Stimulated activated CD8-positive, alpha-beta memory T cell treated with anti-CD3 and anti-CD28 coated beads, Interleukin-12 subunit alpha, Interleukin-12 subunit beta, amount 100 ng/mL, for 1 hour (primary cell): ENCODE measurements around the gene NADK2.
A peak's percentile ranks its signal among the peaks of the same experiment; 100 is the strongest.

Source experiments
- DNase-seq: peaks from one replicate; pipeline ENCODE4 v3.0.0-alpha.2; 2020; ENCODE audit warnings: low read depth

NADK2 gene

DNA sequence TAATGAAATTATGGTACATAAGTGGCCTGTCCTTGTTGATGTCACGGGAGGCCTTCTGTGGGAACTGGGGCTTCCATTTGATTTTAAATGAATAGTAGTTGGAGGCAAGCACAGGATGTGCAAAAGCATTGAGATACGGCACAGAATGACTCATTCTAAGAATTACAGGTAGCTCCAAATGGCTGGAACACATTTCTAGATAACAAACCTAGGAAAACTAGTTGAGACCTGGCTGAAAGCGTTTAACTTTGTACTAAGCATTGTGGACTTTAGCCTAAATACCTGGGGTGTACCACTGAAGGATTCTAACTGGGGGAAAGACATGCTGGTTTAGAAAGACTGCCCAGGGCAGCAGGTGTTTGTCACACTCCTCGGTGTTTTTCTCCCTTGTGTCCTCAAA, 80.4 kb downstream of the NADK2 start:
- DNase-seq = no peak

DNA sequence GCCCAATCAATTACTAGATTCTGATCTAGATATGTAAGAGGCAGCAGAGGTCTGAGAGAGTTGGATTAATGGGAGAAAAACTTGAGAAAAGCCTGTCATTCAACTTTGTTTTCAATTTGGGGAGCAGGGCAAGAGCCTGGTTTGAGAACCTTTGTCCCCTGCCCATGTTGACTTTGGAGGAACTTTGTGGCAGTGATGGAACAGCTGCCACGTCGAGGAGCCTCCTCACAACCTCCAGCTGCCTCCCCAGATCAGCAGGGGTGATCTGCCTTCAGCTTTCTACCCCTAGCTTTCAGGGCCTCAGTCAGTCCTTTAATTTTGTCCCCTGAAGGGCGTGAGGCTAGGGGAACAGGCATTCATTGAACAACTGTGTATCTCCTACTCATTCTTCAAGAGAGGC, 81.1 kb downstream of the NADK2 start:
- DNase-seq = no peak

DNA sequence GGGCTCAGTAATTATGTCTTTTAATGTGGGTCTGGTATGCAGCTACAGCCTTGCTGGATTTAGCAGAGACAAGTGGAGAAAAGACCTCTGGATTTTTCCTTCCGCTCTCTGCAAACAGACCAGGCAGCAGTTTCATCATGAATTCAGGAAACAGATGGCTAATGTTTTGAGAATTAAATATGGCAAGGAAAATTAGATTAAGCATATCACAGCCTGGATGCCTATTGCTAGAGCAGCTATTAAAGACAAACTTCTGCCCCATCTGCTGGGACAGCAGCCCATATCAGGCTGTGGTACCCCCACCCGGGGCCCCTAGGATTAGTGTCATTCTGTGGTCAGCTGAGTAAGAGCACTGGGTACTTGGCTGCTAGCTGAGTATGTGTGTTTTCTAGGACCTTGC, 83.6 kb downstream of the NADK2 start:
- DNase-seq = no peak

DNA sequence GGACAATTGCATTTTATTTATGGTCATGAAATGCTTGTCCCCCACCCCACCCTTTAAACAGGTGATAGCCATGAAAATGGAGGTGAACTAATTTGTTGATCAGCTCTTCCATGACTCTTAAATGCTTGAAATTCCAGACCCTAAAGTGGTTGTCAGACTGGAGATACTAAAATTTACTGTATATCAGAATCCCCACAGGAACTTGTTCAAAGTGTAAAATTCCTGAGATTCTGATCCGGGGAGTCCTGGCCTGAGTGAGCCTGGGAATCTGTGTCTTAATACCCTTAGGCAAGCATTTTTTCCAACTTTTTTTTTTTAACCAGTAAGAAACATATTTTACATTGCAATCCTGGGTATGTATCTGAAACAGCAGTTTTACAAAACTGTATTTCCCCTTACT, 85.1 kb downstream of the NADK2 start:
- DNase-seq = no peak

DNA sequence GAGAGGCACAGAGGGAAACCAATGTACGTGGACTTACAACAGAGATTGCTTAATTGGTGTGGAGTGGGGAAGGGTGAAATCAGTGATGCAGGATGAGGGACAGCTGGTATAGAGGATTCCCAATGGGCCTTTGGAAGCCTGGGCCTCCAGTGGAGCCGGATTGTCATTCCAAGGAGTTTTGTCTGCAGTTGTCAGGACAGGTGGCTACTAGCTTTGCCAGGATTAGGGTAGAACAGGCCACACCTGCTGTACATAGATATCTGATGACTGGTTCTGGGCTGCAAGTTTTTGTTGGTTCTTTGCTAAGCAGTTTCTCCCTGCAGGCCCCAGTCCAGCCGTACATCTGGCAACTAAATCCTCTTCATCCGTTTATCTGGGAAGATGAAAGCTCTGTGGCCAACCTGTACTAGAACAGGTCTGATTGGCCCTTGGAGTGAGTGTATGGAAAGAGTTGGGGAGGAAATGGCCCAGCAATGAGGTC, 85.6 kb downstream of the NADK2 start:
- no peak for DNase-seq

DNA sequence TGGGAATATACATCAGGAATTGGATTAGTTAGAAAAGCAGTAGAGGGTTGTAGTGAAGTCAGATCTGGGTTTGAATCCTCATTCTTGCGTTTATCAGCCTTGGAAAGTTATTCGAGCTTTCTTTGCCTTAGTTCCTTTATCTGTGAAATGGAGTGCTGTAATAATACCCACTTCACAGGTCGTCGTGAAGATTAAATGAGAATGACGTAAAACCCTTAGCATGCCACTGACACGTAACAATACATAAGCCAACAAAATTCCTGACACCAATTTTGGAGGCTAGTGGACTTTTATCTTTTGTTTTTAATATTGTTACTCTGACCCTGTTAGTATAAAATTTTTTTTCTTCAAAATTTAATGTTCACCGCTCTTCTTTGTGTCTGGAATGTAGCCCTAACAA, 86.4 kb downstream of the NADK2 start:
- no peak for DNase-seq

DNA sequence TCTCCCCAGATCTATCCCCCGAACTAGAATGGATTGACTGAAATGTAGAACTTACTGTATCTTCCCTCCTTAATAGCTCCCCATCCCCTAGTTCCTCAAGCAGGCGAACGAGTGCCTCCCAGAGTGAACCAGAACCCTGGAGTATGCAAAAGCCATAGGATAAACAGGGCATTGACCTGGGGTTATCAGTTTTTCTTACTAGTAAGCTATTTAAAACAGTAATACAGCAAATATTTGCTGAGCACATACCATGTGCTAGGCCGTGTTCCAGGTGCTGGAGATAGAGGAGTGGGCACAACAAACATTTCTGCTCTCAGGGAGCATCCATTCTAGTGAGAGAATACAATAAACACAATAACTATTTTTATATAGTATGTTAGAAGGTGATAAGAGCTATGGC, 88.0 kb downstream of the NADK2 start:
- no peak for DNase-seq

DNA sequence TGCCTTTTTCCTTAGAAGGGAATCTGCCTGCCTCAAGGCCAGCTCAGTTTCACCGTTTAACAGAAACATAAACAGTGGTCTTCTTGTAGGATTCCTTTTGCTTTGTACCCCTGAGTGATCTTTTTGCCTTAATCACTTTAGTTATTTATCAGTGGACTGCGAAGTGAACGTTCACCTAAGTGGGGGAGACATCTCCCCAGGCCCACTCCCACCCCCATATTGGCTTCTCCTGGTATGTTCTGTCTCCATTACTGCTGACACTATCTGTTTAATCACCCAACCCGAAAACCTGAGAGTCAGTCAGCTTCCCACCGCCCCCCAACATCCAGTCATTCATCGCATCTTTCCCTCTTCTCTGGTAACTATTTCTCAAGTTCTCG, 88.4 kb downstream of the NADK2 start:
- DNase-seq = no peak

DNA sequence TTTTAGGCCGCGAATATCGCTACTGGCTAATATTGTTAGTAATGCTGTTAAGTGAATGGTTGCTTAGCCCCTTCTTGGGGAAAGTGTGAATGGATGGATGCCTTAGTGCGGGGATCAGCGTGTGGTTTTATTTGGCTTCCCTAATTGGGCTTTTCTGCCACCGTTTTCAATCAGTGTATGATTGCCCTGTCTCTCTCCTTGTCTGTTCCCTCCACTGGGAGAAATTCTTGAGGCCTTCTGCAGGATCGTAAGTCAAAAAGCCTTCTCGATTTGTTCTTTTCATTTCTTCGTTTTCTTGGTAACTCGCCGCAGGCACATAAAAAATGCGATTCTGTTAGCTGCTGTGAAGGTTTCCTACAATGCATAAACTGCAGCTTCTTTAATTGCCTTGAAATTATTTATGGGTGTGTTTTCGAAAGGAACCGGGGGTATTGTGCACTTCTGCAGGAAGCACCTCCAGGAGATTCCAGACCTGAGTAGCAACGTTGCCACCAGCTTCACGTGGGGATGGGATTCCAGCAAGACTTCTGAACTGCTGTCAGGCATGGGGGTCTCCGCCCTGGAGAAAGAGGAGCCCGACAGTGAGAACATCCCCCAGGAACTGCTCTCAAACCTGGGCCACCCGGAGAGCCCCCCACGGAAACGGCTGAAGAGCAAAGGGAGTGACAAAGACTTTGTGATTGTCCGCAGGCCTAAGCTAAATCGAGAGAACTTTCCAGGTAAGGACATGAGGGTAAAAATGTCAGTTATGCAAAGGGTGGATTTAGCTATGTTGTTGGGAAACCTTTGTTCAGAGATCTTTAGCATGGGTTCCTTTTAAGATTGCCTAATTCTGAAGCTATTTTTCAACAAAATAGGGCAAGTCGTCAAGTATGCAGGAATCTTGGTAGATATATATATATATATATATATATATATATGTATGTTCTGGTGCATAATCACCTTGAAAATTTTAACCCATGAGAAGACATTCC, 89.1 kb downstream of the NADK2 start:
- DNase-seq = no peak

DNA sequence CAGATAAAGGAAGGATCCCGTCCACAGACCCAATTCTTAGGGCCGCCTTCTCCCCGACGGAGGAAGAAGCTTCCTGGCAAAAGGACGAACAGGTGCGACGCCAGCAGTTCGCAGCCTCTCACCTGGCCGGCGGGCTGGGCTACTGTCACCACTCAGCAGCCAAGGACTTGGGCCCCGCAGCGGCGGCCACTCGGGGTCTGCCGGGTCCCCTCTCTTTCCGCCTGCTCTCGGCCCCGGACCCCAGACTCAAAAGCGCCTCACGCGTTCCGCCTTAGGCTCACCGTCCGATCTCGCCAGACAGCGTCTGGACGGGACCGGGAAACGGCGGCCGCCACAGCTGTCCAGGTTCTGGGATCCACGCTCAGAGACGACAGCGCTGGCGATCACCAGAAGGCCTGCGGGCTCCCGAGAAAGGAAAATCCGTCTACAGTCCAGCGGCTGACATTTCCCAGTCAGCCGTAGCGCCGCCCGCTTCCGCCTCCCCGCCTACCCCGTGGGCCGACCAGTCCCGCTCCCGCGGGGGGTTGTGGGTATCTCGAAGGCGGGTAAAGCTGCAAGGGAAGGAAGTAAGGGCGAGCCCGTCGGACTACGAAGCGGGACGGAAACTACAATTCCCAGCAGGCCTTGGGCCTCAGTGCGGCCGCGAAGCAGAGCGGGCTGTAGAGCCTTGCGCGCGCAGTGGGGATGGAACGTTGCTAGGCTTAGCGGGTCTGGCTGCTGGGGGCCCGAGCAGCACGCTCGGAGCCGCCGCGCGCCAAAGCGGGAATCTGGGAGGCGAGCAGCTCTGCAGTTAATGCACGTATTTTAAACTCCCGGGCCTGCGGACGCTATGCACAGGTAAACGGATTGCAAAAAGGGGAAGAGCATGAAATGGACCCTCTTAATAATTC, 90.0 kb downstream of the NADK2 start, which contains the start of the genes LMBRD2 and SKP2:
Gene LMBRD2 (minus strand): TSS at position 454 of the 890 bp plus-strand sequence. CDS start 8,538 bp downstream, outside the sequence.
Gene SKP2 (plus strand): TSS at position 678 of the 890 bp plus-strand sequence. CDS start 152 bp downstream, at position 830.
- peak; percentile 92 for DNase-seq

DNA sequence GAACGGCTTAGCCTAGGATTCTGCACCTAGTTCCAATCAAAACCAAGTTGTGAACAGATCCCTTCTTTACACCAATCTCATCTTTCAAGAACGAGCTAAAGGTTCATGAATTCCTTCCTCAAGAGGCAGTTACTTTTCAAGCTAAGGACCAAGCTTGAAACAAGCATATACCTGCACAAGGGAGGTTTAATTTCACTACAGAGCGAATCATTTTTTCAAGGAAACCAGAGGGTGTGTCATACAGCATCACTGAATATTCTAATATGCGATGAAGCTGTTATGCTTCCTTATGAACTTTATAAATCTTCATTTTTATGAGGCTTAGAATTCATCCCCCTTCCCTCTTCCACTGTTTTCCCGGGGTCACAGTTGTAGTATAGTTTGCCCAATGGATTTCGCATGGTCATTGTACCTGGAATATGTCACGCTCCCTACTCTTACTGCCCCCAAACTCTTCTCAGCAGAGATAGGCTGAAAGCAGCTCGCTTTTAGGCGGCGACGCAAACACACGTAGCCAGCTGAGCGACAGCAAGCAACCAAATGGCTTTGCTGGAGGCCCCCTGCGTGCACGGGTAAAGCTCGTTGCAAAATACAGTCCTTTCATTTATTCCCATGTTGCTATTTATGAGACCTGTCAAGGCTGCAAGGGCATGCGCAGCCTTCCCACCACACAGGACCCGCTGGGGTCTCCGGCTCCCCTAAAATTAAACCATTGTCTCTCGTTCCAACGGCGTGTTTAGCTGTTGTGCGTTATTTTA, 90.9 kb downstream of the NADK2 start:
- no peak for DNase-seq

DNA sequence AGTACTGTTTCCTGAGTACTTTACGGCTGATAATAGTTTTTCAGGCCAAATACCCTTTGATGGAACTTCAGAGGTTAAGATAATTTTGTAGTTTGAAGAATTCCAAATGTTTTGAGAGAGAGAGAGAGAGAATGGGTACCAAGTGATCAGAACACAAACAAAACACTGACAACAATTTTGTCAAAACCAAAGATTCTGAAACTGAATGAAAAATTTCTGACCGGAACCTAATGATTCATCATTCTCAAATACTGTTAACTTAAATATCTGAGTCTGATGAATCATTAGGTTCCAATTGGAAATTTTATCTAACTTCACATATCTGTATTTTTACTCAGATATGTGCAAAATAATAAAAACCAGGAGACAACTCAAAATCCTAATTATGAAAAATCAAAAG, 94.0 kb downstream of the NADK2 start:
- no peak for DNase-seq

DNA sequence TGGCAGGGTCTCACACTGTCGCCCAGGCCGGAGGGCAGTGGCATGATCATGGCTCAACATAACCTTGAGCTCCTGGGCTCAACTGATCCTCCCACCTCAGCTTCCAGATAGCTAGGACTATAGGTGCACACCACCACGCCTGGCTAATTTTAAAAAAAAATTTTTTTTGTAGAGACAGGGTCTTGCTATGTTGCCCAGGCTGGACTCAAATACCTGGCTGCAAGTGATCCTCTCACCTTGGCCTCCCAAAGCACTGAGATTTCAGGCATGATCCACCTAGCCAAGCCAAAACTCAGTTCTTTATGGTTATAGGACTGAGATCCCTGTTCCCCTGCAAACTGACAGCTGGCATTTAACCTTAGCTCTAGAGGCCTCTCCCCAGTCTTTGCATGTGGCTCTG, 95.3 kb downstream of the NADK2 start:
- no peak for DNase-seq

DNA sequence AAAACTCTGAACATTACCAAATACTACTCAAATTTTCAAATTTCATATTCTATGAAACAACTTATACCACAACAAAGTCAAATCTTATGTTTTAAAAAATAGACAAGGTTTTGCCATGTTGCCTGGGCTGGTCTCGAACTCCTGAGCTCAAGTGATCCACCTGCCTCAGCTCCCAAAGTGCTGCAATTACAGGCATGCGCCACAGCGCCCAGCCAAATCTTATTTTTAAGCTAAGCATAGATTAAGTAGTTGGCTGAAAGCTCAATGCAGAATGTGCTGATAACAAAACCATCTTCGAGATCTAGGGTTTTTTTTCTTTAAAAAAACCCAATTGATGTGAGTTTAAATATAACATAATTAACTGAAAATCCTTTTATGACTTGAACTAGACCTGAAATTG, 96.4 kb downstream of the NADK2 start:
- no peak for DNase-seq
